Psoas muscle (tissue), 8 donors: ENCODE results near the gene PARL. TPM values are rescaled to one million over a fixed set of nuclear protein-coding genes. Genes with fewer than 3 reads are reported as not detected.

Source experiments
- ATAC-seq, 4 donors: fragments of 200-7000 bp; cut with Tn5 transposase; one replicate each; pipeline ENCODE4 v1.9.1; 2020; ENCODE audit warnings: moderate library complexity in 3 of 4, mild to moderate bottlenecking in 2 of 4
- DNase-seq, 2 donors: peaks; one replicate each; pipeline ENCODE4 v3.0.0-alpha.2; 2020
- H3K27ac ChIP-seq: fragments of 200-600 bp; one replicate; pipeline ENCODE4 v1.8.0; 2022
- H3K27me3 ChIP-seq, 3 donors: fragments of 200-600 bp in 1 of 3; one replicate each; pipeline versions ENCODE4 v1.6.1 to v1.8.0; 2013 to 2022; ENCODE audit warnings: low read length in 2 of 3, mild to moderate bottlenecking in 2 of 3, moderate library complexity in 1 of 3; ENCODE audit not compliant: insufficient read depth in 3 of 3
- H3K36me3 ChIP-seq, 2 donors: fragments of 200-600 bp in 1 of 2; one replicate each; pipeline versions ENCODE4 v1.6.1 to v1.8.0; 2013 to 2022; ENCODE audit warnings: low read depth in 1 of 2, mild to moderate bottlenecking in 1 of 2, moderate library complexity in 1 of 2; ENCODE audit not compliant: insufficient read depth in 1 of 2
- H3K4me1 ChIP-seq: fragments of 200-600 bp; one replicate; pipeline ENCODE4 v1.8.0; 2022
- H3K4me3 ChIP-seq: fragments of 200-600 bp; one replicate; pipeline ENCODE4 v1.8.0; 2022; ENCODE audit warnings: mild to moderate bottlenecking
- H3K9me3 ChIP-seq: fragments of 200-600 bp; one replicate; pipeline ENCODE4 v1.8.0; 2022
- WGBS, 3 donors: extraction: QIAGEN DNeasy Blood & Tissue Kit; methylation state at CpG; one replicate each; pipeline versions ENCODE4 v1.1.6 to v1.1.7; 2013; 5-methylcytosine and 5-hydroxymethylcytosine counted together
- intact Hi-C, 2 donors: fragments of 100-400 bp; cut with DNase I; formaldehyde crosslinking; loops; one replicate each; pipeline versions ENCODE4 v1.11.0 to v1.14.2; 2022
- polyA plus RNA-seq, 3 donors: library from polyadenylated mRNA; stranded (reverse); fragments of 200-250 nt; gene quantifications; one replicate each; pipeline ENCODE4 v1.2.3, GENCODE V29; 2013
- total RNA-seq, 4 donors: library from RNA; stranded (reverse); fragmentation: NEBNext Ultra II Directional in 2 of 4; extraction: Animal tissue kit (Norgen Biotek cat#: 25700) in 2 of 4; gene quantifications; one replicate each; pipeline versions ENCODE4 v1.2.1 to v1.2.4, GENCODE V29; 2021 to 2023
- TF ChIP-seq, protein P1 (sequence below): fragments of 200-600 bp; IDR thresholded peaks from one replicate; pipeline ENCODE4 v1.8.0; 2022; ENCODE audit warnings: antibody characterized with exemption
- donor health status: healthy with polysubstance abuse.
- donor health status: DM: no; HTN: no; CAD: no; lungs with moderate emphysema.
- donor health status: Bipolar disorder and iron deficiency.
- donor health status: healthy.
- donor health status: DM: yes; HTN: yes; CAD: no.
- donor health status: DM: no; HTN: no; CAD: no.
- donor health status: DM: no; HTN: no; CAD: no.
- donor health status: DM: yes; HTN: yes; CAD: no.

The PARL gene
- total and polyA plus RNA-seq, 7 donors = 30.3 to 77.1 (median 61.4) TPM

DNA sequence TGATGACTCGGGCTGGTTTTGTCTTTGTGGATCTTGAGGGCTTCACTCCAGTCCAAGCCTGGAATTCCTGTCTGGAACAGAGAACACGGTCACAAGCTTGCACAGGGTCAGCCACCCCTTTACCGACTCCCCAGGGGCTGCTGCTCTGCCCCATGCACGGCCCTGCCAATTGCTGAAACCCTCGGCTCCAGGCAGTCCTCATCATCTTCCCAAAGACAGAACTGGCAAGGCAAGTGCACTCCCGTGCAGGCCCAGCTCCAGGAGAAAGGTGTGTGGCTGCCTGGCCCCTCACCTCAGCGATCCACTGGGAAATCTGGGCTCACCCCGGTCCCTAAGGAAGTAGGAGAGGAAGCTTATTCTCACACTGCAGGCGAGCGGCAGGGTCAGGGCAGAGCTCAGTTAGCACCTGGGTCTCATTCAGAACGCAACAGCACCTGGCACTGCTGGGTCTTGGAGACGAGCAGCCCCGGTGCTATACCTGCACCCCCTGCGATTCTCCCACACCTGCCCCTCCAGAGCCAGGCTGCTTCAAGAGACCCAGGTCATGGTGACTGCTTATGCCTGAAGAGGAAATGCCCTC is 66.5 kb downstream of the PARL start:
- H3K36me3 ChIP-seq = peaks cover 0 to 27% of the 10 kb centered on the region in 2 donors
- WGBS, 3 donors = 59 to 72% (median 64%) methylated on average over 13 to 14 of the region's 14 CpGs
- H3K27ac ChIP-seq = peak overlapping the region; percentile 48
- ATAC-seq (no peak), DNase-seq (no peak)
- TF ChIP-seq, protein P1, sequence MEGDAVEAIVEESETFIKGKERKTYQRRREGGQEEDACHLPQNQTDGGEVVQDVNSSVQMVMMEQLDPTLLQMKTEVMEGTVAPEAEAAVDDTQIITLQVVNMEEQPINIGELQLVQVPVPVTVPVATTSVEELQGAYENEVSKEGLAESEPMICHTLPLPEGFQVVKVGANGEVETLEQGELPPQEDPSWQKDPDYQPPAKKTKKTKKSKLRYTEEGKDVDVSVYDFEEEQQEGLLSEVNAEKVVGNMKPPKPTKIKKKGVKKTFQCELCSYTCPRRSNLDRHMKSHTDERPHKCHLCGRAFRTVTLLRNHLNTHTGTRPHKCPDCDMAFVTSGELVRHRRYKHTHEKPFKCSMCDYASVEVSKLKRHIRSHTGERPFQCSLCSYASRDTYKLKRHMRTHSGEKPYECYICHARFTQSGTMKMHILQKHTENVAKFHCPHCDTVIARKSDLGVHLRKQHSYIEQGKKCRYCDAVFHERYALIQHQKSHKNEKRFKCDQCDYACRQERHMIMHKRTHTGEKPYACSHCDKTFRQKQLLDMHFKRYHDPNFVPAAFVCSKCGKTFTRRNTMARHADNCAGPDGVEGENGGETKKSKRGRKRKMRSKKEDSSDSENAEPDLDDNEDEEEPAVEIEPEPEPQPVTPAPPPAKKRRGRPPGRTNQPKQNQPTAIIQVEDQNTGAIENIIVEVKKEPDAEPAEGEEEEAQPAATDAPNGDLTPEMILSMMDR = no peak
- H3K4me1 ChIP-seq = peaks cover 12% of the 10 kb centered on the region
- H3K9me3 ChIP-seq = no peaks in the 10 kb centered on the region
- H3K27me3 ChIP-seq = no peaks in the 10 kb centered on the region
- no peak overlapping the region for H3K4me3 ChIP-seq
- intact Hi-C loops = no loop called here

DNA sequence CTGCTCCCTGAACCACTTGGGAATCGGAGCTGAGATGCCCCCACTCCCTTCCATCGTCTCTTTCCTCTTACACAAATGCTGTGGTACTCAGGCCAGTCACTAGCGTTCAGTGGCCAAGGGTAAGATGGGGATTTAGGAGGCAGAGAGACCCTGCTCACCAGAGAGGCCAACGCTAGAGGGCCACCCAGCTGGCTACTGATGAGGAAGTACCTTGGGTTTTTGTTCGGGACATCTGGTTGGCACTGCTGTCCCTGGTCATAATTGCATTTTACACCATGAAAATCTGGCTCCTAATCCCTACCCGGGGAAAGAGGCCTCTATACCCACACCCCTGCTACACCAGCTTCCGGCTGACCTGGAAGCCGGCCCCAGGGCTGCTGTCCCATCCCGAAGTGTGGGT is 67.0 kb downstream of the PARL start:
- Histone ChIP-seq H3K27me3 (no peaks in the 10 kb centered on the region), H3K9me3 (no peaks in the 10 kb centered on the region), H3K4me3 (no peak overlapping the region), H3K4me1 (peaks cover 15% of the 10 kb centered on the region), H3K27ac (peak overlapping the region; percentile 48), H3K36me3 (peaks cover 0 to 27% of the 10 kb centered on the region in 2 donors)
- no peak for ATAC-seq
- intact Hi-C loops = no loop called here
- TF ChIP-seq, protein P1 = no peak
- no peak for DNase-seq
- 59 to 64% (median 61%) methylated on average over 9 of the region's 9 CpGs for WGBS, 3 donors

DNA sequence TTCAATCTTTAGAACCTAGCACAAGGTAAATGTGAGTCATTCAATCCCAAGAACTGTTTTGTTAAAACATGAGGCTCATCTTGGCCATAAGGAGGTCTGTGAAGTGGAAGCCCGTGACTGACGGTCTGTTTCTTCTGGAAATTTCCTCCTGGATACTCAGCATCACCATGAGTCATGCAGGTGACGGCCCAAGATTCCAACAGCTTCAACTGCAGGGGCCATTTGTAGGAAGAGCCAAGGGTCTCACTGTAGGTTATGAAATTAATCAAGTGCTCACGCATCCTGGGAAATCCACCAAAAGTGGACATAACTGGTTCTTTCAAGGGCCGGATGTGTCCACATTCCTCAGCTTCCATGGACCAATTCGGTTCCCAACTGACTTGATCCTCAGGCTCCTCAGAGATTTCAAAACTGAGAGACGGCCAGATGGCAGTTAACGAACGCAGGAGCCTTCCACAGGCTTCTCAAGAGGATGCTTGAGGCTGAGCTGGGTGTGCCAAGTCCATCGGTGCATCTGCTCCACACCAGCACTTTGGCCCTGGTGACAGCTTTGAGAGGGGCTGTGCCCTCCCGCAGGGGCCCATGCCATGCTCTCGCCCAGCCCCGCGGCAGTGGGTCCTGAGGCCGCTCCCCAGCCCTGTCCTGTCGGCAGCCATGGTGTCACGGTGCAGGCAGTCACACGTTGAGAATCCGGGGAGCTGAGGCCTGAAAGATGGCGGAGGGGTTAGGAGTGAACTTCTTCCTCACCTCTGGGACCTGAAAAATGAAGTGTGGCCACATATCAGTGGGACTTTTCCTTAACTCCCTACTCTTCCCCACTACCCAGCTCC is 67.8 kb downstream of the PARL start:
- no peak for ATAC-seq
- intact Hi-C loops = no loop called here
- H3K4me1 ChIP-seq = peaks cover 15% of the 10 kb centered on the region

DNA sequence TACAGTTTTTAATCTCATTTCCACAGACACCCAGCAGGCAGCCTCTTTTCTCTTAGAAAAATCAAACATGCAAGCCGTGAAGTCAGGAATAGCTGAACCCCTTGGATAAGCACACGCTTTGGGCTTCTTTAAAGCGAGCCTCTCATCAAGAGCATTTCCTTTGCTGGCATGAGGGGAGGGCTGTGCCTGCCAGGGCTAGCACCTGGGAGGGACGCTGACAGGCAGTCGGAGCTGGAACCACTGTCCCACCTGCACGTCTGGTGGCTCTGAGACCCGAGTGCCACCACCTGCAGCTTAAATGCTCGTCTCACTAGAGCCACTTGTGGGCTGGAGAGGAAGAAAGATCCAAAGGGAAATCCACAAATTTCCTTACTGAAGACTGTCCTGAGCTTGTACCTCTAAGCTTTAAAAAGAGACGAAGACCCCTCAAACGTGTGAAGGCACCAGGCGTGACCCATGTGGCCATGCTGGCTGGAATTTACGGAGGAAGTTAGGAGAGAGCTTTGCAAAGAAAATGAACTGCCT is 68.7 kb downstream of the PARL start:
- DNase-seq (no peak), ATAC-seq (no peak)
- Histone ChIP-seq H3K27me3 (no peaks in the 10 kb centered on the region), H3K36me3 (peaks cover 0 to 40% of the 10 kb centered on the region in 2 donors), H3K4me1 (peaks cover 15% of the 10 kb centered on the region), H3K9me3 (no peaks in the 10 kb centered on the region), H3K27ac (no peak overlapping the region), H3K4me3 (no peak overlapping the region)
- WGBS, 3 donors = 75 to 81% (median 79%) methylated on average over 12 of the region's 12 CpGs
- TF ChIP-seq, protein P1 = no peak
- intact Hi-C loops = no loop called here

More for the DNA sequence above, 67.8 kb downstream of the PARL start:
- DNase-seq = no peak
- H3K36me3 ChIP-seq = peaks cover 0 to 31% of the 10 kb centered on the region in 2 donors
- H3K4me3 ChIP-seq = no peak overlapping the region
- no peaks in the 10 kb centered on the region for H3K27me3 ChIP-seq
- TF ChIP-seq, protein P1 = no peak
- H3K27ac ChIP-seq = no peak overlapping the region
- H3K9me3 ChIP-seq = no peaks in the 10 kb centered on the region
- 67 to 77% (median 73%) methylated on average over 20 of the region's 20 CpGs for WGBS, 3 donors
